Measurements from ENCODE around the gene ZSWIM7. TPM values are rescaled to one million over a fixed set of nuclear protein-coding genes. Genes with fewer than 3 reads are reported as not detected.

Gene ZSWIM7
- total RNA-seq, 6 experiments from 2014 or later = 10.6 to 21.8 (median 11.8) TPM

- WGBS (ENCODE audit: insufficient coverage, low coverage, low lambda C conversion rate, missing lambda C conversion rate) = 63% methylated on average over 8 of the region's 14 CpGs
- no peak overlapping the region for H3K27ac ChIP-seq
- H3K4me1 ChIP-seq = no peaks in the 10 kb centered on the region
- ATAC-seq = no peak
- no peaks in the 10 kb centered on the region for H3K9me3 ChIP-seq
- no peaks in the 10 kb centered on the region for H3K27me3 ChIP-seq
- intact Hi-C loops (cut with DNase I) = no loop called here
- no peaks in the 10 kb centered on the region for H3K36me3 ChIP-seq
- peak in 1 of 3 donors; percentile 24 for DNase-seq
- no peak overlapping the region for H3K4me3 ChIP-seq
- TF ChIP-seq, protein P1, sequence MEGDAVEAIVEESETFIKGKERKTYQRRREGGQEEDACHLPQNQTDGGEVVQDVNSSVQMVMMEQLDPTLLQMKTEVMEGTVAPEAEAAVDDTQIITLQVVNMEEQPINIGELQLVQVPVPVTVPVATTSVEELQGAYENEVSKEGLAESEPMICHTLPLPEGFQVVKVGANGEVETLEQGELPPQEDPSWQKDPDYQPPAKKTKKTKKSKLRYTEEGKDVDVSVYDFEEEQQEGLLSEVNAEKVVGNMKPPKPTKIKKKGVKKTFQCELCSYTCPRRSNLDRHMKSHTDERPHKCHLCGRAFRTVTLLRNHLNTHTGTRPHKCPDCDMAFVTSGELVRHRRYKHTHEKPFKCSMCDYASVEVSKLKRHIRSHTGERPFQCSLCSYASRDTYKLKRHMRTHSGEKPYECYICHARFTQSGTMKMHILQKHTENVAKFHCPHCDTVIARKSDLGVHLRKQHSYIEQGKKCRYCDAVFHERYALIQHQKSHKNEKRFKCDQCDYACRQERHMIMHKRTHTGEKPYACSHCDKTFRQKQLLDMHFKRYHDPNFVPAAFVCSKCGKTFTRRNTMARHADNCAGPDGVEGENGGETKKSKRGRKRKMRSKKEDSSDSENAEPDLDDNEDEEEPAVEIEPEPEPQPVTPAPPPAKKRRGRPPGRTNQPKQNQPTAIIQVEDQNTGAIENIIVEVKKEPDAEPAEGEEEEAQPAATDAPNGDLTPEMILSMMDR (IDR thresholded peaks at IDR 0.05) = no peak
- TF ChIP-seq POLR2A (IDR thresholded peaks at IDR 0.05) = no peak
Observed at GRCh38 chr17:15955793-15956541, 43.5 kb downstream of the ZSWIM7 start.

- Histone ChIP-seq H3K4me1 (no peaks in the 10 kb centered on the region), H3K27me3 (no peaks in the 10 kb centered on the region), H3K9me3 (no peaks in the 10 kb centered on the region), H3K36me3 (no peaks in the 10 kb centered on the region), H3K4me3 (no peak overlapping the region), H3K27ac (no peak overlapping the region)
- intact Hi-C loops (cut with DNase I) = no loop called here
- ATAC-seq (no peak), DNase-seq (no peak)
- no peak for TF ChIP-seq POLR2A (IDR thresholded peaks at IDR 0.05)
- TF ChIP-seq, protein P1 (IDR thresholded peaks at IDR 0.05) = no peak
- 43% methylated on average over 5 of the region's 5 CpGs for WGBS (ENCODE audit: insufficient coverage, low coverage, low lambda C conversion rate, missing lambda C conversion rate)
Observed at GRCh38 chr17:15954222-15954621, 45.3 kb downstream of the ZSWIM7 start.

DNA sequence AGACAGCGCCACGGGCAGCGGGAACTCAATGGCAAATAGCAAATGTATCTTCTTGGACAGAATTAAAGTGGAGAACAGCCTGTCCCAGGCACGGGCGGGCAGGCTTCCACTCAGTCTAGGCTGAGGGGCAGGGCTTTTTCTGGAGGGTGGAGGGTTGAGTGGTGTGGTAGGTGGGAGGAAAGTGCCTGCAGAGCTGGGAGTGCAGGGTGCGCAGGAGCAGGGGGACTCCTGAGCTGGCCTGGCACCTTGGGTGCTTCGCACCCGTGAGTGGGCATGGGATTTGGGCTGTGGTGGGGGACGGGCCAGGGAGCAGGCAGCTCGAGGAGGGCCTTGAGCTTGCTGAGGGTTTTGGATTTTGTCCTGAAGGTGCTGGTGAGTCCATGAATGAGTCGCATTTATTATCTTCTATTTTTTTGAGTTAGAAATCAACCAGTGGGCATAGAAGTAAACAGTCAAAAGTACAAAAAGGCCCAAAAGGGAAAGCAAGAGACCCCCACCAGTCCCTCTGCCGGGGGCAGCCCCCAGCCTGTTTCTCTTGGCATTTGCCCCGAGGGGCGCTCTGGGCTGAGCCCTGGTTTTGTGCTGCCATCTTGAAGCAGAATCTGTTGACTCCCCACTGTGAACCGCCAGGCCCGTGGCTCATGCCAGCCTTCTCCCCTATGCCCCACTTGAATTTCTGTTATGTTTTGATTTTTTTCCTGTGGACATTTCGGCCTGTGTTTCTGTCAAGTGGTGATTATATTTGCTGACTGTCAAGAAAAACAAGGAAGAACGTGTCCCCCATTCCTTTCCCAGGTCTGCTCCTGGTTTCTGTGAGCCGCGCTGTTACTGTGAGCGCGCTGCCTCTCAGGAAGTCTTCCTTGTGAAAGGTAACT is 46.4 kb downstream of the ZSWIM7 start:
- Histone ChIP-seq H3K4me3 (no peak overlapping the region), H3K27me3 (no peaks in the 10 kb centered on the region), H3K4me1 (no peaks in the 10 kb centered on the region), H3K36me3 (no peaks in the 10 kb centered on the region), H3K9me3 (no peaks in the 10 kb centered on the region), H3K27ac (no peak overlapping the region)
- TF ChIP-seq, protein P1 (IDR thresholded peaks at IDR 0.05) = no peak
- no peak for TF ChIP-seq POLR2A (IDR thresholded peaks at IDR 0.05)
- WGBS (ENCODE audit: insufficient coverage, low coverage, low lambda C conversion rate, missing lambda C conversion rate) = 68% methylated on average over 14 of the region's 22 CpGs
- no peak for ATAC-seq
- intact Hi-C loops (cut with DNase I) = no loop called here
- DNase-seq = no peak

DNA sequence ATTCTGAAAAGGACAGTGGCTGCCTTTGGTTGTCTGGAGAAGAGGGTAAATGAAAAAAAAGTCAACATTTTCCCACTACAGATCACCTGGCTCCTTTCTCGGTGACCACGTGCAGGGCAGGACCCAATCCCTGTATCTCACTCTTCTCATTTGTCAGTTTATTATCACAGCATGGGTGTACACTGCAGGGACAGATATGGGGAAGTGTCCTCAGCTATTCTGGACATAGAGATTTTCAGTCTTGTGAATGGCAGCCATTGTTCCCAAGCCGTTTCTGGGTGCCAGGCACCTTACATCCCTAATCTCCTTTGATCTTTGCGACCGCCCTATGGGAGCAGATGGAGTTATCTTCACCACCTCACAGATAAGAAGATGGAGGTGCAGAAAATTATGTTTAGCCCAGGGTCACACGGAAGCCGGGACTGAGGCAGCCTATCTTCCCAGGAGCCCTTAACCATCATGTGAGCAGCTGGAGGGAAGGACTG is 47.4 kb downstream of the ZSWIM7 start:
- no peaks in the 10 kb centered on the region for H3K36me3 ChIP-seq
- H3K4me3 ChIP-seq = no peak overlapping the region
- 59% methylated on average over 3 of the region's 7 CpGs for WGBS (ENCODE audit: insufficient coverage, low coverage, low lambda C conversion rate, missing lambda C conversion rate)
- ATAC-seq = no peak
- no peaks in the 10 kb centered on the region for H3K9me3 ChIP-seq
- intact Hi-C loops (cut with DNase I) = no loop called here
- no peak for TF ChIP-seq POLR2A (IDR thresholded peaks at IDR 0.05)
- TF ChIP-seq, protein P1 (IDR thresholded peaks at IDR 0.05) = no peak
- no peaks in the 10 kb centered on the region for H3K4me1 ChIP-seq
- H3K27ac ChIP-seq = no peak overlapping the region
- no peaks in the 10 kb centered on the region for H3K27me3 ChIP-seq
- DNase-seq = no peak

Data from right lobe of liver (tissue), 6 donors.